ENCODE measurements around the gene PCDHGA2. TPM values are rescaled to one million over a fixed set of nuclear protein-coding genes. Genes with fewer than 3 reads are reported as not detected.
A peak's percentile ranks its signal among the peaks of the same experiment; 100 is the strongest.

PCDHGA2 gene
- total and polyA plus RNA-seq, 9 of the 15 experiments (the other 6 are each of a cell fraction or from before 2014, with no cell fraction given), result 0.07 to 0.27 (median 0.15) TPM; not detected in 2

GRCh38 chr5:141320225-141321169 lies 18.1 kb upstream of the PCDHGA2 start, which contains the start of gene TAF7 (continued):
- TF ChIP-seq HMBOX1 (IDR thresholded peaks at IDR 0.05) (no peak), GABPB1 (CRISPR knock-in tag; IDR thresholded peaks at IDR 0.05) (peak; percentile 90), ZNF174 (CRISPR knock-in tag; IDR thresholded peaks at IDR 0.05) (no peak), RBM14 (IDR thresholded peaks at IDR 0.05; ENCODE audit: borderline replicate concordance, insufficient read depth, low read depth, low read length) (no peak), ZNF785 (CRISPR knock-in tag; IDR thresholded peaks at IDR 0.05) (no peak), NCOA1 (IDR thresholded peaks at IDR 0.05; ENCODE audit: low read depth) (peak; percentile 22; the same call in 1 of the 2 replicates), ZNF12 (CRISPR knock-in tag; IDR thresholded peaks at IDR 0.05) (no peak), KAT8 (IDR thresholded peaks at IDR 0.05; ENCODE audit: low read depth) (peak; percentile 88; the same call in 1 of the 2 replicates), SMARCE1 (IDR thresholded peaks at IDR 0.05) (peak; percentile 92), SMARCB1 (IDR thresholded peaks at IDR 0.05; ENCODE audit: insufficient read length, low read depth) (no peak), RBM39 (optimal IDR thresholded peaks at IDR 0.05; ENCODE audit: low read depth, low read length) (no peak), UBTF (IDR thresholded peaks at IDR 0.05; ENCODE audit: borderline replicate concordance in 1 of 2, low read depth in 2 of 2, low read length in 2 of 2) (0 out of 4 replicates have a peak, but pooled peaks of 1 of the 2 experiments have one; percentile 51), ETV1 (tag; conservative IDR thresholded peaks at IDR 0.05; ENCODE audit: low read depth) (peak; percentile 72; the same call in 1 of the 2 replicates), NCOA4 (IDR thresholded peaks at IDR 0.05; ENCODE audit: partially characterized antibody) (no peak), E4F1 (CRISPR knock-in tag; IDR thresholded peaks at IDR 0.05; ENCODE audit: borderline replicate concordance) (no peak), ZBTB1 (CRISPR knock-in tag; IDR thresholded peaks at IDR 0.05; ENCODE audit: borderline replicate concordance, low read depth) (no peak), ZNF592 (IDR thresholded peaks at IDR 0.05) (0 out of 2 replicates have a peak, but pooled peaks have one; percentile 25)
